Fibroblast of skin of scalp (primary cell): ENCODE measurements around the gene USP20.
"Not testable (repeated sequence)": the region's sequence is repeated elsewhere in the genome, so short reads cannot be mapped to it uniquely, and the experiment has no call there.

ENCODE experiments used
- DNase-seq: peaks from one replicate; pipeline ENCODE4 v3.0.0-alpha.2; 2013

Gene USP20

DNA sequence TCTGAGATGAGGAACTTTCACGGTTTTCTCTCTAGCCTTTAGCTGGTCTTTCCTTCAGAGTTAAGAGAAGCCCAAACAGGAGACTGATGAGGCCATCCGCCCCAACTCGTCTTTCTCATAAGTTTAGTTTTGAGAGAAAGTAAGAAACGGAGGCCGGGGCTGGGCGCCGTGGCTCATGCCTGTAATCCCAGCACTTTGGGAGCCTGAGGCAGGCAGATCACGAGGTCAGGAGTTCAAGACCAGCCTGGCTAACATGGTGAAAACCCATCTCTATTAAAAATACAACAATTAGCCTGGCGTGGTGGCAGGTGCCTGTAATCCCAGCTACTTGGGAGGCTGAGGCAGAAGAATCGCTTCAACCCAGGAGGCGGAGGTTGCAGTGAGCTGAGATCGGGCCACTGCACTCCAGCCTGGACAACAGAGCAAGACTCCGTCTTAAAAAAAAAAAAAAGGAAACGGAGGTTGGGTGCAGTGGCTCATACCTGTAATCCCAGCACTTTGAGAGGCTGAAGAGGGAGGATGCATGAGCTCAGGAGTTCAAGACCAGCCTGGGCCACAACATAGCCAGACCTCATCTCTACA is 55.6 kb downstream of the USP20 start:
- not testable (repeated sequence) for DNase-seq

DNA sequence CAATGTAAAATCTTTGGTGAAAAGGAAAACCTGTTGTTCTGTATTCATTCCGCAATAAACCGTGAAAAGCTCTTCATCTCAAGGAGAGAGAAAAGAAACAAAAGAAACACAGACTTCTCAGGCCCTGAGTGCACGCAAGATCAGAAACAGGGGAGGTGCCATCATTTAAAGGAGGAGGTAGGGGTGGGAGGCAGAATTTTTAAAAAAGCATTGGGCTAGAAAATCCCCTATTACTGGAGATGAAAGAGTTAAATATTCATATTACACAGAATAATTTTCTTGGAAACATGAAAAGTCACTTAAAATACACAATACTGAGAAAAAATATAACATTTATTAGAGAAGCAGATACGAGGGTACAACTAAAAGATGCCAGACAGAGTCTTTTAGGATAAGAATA is 56.3 kb downstream of the USP20 start:
- no peak for DNase-seq

DNA sequence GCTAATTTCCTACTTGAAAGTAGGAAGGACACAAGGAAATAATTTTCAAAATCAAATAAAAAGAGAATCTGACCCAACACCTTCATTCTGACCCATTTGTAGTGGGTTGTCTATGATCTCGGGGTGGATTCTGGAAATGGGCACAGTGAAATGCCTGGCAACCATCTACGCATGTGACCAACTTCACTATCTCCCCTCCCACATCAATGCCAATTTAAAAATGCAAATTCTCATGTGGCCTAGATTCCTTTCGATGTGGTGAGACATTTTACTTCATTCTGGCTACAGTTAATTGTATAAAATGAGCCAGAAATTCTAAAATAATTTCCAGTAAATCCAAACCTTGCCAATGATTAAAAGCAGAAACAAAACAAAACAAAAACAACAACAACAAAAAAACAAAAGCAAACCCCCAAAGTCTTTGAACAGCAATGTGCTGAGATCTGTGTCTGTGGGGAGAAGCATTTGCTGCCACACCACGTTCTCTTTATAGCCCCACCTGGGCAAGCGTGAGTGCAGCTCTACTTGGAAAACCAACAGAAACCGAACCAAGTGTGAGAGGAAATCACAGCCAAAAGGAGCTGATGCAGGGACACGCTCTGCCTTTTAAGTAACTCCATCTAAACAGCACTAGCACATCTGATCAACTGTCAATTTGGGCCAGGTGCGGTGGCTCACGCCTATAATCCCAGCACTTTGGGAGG is 59.0 kb downstream of the USP20 start:
- no peak for DNase-seq

DNA sequence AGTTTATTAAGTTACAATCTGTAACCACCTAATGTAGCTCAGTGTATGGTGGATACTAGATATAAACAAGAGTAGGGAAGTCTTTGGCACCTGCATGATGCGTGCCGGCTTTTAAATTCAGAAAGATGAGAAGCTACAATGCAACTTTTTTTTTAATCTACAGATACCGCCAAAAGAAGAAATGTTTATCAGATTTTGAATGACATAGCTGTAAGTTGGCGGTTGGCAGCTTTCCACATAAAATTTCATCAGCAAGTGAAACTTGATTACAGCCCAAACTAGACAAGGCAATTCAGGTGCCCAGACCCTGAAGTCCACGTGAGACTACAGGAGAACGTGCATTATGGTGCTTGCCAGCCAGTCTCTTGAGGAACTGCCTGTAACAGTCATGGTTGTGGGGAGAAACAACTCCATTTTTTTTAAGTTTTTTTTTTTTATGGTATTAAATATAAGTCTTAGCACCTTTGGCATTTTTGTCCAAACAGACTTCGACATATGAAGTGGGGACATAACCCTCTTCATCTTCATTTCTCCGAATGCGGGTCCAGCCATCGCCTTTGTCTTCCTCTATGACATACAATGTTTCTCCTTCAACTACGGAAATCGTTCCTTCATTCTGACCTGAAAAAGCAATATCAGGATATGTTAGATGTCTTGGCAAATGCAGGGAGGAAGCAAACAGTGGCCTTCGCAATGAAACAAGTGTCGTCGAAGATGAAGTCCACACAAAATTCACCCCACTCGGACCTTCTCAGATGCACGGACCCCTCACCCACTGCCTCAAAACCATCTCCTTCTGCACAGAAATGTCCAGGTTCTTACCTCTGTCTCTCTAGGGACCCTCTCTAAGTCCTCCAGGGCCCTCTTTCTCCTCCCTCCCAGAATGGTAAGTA is 60.4 kb downstream of the USP20 start:
- no peak for DNase-seq

DNA sequence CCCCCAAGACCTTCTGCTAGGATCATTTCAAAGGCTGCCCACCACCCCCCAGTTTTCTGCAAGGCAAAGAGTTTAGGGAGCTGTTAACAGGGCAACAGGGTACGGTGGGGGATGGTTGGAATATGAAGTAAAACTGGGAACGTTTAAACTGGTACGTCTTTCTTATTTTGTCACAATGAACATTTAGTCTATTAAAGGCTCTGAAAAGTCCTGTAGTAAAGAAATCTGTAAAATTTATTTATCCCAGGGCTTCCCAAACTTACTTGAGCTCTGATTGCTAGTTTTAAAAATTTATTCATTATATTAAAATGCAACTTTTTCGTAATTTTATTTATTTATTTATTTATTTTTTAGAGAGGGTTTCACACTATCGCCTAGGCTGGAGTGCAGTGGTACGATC is 62.0 kb downstream of the USP20 start:
- no peak for DNase-seq

DNA sequence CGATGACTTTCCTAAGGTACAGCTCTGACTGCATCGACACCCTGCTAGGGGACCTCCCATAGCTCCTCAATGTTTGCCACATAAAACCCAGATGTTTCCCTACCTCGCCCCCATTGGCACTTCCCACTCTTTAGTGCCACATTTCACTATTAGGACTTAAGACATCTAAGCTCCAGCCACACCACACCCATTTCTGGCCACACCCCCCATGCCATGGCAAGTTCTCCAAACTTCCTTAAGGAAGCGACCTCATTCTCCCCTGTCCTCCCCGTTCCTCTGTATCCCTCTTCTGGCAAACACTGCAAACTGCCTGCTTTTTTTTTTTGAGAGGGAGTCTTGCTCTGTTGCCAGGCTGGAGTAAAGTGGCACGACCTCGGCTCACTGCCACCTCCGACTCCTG is 62.9 kb downstream of the USP20 start:
- DNase-seq, result peak; percentile 52

DNA sequence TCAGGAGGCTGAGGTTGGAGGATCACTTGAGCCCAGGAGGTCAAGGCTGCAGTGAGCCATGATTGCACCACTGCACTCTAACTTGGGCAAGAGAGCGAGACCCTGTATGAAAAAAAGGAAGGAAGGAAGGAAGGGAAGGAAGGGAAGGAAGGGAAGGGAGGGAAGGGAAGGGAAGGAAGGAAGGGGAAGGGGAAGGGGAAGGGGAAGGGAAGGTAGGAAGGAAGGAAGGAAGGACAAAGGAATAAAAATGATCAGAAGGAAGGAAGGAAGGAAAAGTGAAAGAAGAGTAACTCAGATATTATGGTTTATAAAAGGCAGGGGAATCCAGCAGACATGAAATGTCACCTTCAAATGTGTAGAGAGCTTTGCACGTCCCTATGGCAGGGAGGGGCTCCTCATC is 64.4 kb downstream of the USP20 start:
- DNase-seq, result no peak

DNA sequence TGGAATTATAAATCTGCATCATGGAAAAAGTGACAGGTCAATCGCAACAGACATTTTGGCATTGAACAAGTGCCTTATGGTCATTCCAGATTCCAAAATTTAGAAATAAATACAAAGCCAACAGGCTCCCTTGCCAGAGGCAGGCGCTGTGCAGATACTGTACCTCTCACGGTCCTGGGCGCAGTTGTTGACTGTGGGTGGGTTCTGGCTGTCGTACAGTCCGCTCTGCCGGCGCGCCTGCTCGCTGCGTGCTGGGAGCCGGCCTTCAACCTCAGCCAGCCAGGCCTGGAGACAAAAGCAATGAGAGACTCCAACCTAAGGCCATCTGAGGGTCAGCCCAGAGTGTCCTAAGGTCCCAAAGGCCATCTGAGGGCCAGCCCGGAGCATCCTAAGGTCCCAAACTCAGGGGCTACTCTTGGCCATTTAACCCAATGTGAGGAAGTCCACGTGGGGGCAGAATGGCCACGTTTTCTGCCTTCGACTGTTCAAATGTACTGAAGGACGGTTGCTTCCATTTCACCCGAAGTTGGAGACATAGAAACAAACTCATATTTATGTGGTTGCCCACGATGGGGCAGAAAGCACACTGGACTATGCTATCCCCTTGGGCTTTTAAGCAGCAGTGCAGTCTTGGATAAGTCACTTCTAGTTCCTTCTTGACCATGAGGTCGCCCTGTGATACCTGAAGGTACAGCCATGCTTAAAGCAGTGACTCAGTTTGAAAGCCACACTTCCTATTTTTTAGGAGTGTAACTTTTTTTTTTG is 65.2 kb downstream of the USP20 start:
- no peak for DNase-seq

DNA sequence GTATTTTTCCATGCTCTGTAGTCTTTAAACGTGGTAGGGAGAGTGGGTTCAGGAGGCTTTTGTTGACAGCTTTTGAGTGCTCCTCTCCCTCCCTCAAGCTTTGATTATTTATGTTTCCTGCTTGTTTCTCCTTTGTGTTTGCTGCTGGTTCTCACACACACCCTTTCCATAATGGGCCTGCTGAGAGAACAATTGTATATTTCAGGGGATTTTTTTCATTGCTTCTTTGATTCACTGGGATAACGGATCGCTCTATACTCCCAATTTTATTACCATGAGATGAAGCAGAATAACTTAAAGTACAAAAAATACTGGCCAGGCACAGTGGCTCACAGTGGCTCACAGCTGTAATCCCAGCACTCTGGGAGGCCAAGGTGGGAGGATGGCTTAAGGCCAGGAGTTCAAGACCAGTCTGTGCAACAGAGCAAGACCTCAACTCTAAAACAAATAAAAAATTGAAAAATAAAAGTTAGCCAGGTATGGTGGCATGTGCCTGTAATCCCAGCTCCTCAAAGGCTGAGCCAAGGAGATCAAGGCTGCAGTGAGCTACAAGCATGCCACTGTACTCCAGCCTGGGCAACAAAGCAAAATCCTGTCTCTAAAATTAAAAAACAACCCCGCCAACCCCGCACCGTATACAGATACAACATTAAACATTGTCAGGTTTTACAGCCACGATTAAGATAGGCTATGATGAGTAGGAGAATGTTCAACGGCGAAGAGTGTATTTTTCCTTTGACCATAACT is 66.9 kb downstream of the USP20 start:
- no peak for DNase-seq

DNA sequence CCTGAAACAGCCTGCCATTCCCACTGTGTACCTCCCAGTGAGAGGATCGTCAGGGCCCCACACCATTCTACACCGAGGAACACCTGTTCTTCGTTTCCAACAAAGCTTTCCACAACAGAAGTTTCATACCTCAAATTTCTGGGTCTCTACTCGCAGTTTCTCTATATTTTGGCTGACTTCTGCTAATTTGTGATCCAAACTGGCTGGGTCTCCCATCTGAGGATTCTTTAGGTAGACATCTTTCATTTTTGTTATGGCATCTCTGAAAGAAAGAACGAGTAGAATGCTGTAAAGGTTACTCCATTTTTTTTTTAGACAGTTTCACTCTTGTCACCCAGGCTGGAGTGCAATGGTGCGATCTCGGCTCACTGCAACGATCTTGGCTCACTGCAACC is 67.5 kb downstream of the USP20 start:
- DNase-seq, result no peak

DNA sequence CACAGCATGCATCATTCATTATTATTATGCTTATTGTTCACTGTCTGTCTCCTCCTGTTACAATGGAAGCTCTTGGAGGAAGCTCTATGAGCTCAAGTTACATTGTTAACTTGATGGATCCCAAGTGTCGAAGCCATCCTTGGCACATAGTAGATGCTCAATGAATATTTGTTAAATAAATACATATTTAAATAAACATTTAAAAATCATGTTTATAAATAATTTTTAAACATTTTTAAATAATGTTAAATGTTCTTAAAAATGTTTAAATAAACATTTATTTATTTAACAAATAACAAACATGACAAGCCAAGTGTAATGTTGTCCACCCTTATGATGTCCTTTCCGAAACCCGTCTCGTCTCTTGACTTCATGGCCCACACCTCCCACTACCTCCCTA is 69.5 kb downstream of the USP20 start:
- no peak for DNase-seq

DNA sequence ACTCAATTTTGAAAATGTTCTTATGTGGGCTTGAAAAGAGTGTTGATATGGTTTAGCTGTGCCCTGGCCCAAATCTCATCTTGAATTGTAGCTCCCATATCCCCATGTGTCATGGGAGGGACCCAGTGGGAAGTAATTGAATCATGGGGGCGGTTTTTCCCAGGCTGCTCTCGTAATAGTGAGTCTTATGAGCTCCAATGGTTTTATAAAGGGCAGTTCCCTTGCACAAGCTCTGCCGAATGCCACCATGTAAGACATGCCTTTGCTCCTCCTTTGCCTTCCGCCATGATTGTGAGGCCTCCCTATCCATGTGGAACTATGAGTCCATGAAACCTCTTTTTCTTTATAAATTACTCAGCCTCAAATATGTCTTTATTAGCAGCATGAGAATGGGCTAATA is 71.0 kb downstream of the USP20 start:
- DNase-seq, result no peak

DNA sequence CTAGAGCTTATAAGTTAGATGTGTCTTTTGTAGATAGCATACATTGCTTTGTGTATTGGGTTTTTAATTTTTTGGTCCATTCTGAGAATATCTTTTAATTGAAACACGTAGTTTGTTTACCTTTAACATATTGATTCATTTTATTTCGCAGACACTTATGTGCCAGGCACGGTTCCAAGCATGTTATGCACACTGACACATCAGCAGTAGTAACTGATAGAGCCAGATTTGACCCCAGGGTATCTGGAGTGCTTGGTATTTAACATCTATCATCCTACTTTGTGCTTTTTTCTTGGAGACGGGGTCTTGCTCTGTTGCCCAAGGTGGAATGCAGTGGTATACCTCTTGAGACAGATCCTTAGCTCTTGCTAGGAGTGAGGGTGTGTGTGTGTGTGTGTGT is 71.9 kb downstream of the USP20 start:
- no peak for DNase-seq

DNA sequence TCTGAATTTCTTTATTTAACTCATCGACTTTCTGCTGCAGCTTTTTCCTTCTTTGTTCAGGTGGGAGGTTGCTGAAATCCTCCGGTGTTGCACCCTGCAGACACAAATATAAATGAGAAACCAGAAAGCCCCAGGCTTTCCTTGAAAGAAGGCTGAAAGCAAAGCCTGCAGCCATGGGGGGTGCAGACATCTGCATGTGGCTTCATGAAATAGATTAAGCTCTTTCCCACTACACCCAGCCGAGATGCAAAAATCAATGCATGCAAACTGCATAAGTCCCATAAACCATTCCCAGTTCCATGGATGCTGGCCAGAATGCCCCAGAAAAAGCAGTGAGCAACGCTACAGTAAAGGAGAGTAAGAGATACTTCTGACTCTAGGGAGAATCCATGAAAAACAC is 73.6 kb downstream of the USP20 start:
- DNase-seq, result no peak

DNA sequence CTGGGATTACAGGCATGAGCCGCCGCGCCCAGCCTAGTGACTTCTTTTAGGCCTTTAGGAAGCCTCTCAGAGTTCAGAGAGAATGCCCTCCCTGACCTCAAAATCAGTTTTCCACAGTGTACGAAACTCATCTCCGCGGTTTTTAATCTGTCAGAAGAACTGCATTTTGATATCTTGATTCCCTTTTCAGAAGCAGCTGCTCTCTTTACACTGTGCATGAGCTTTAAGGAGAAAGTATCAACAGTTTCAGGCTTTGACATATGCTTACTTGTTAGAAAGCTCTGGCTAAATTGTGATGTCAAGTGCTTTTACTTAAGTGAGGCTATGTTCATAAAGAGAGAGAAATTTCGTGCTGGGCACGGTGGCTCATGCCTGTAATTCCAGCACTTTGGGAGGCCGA is 74.6 kb downstream of the USP20 start:
- no peak for DNase-seq

DNA sequence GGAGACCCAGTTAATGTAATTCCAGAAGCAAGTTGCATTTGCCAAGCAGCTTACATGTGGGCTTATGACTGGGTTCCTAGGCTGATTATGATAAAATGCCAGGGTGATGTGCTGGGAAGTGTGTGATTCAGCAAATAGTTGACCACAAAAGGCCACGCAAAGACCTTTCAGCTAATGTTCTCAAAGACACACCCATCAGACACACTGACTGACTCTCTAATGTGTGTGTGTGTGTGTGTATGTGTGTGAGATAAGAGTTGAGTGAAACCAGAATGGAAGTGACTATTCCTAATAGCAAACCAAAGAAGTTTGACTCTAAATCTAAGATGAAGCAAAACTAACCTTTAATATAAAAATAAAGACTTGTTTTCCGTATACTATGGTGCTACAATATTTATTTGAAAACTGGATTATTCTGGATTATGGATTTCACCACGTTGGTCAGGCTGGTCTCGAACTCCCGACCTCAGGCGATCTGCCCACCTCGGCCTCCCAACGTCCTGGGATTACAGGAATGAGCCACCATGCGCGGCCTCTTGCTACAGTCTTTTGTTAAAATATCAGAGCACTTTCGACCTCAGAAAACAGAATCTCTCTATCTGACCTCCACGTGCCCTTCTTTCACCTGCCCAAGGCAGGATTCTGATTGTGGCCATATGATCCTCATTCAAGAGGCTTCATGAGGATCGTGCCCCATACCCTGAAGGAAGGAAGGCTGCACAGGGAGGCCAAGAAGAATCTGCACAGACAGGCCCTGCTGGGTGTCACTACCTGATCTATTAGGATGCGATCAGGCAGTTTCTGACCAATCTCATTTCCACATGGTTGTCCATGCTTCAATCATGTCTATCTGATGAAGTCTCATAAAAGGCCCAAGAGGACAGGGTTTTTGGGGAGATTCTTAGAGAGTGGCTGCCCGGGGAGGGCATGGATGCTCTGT is 75.6 kb downstream of the USP20 start:
- DNase-seq, result peak; percentile 99

DNA sequence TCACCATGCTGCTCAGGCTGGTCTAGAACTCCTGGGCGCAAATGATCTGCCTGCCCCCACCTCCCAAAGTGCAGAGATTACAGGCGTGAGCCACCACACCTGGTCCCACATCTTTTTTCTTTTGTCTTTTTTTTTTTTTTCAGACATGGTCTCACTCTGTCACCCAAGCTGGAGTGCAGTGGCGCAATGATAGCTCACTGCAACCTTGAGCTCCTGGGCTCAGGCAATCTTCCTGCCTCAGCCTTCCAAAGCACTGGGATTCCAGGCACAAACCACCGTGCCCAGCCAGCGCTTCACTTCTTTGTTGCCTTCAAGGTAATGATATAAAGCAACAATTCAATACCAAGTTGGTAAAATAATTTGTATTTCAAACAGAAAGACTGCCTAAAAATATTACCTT is 78.8 kb downstream of the USP20 start:
- DNase-seq, result no peak

DNA sequence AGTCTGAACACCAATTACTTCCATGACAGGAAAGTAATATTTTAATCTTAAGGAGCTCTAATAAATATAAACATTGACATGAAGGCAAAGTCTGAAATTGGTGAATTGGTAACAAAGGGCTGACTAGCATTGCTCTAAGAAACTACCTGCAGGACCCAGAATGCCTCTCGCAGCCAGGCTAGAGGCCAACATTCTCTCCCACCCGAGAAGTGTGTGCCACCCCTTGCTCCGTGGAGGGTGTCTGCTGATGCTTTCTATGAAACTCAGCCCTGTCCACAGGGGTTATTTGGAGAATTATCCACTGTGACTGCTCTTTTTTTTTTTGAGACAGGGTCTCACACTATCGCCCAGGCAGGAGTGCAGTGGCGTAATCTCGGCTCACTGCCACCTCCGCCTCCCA is 81.4 kb downstream of the USP20 start:
- no peak for DNase-seq

DNA sequence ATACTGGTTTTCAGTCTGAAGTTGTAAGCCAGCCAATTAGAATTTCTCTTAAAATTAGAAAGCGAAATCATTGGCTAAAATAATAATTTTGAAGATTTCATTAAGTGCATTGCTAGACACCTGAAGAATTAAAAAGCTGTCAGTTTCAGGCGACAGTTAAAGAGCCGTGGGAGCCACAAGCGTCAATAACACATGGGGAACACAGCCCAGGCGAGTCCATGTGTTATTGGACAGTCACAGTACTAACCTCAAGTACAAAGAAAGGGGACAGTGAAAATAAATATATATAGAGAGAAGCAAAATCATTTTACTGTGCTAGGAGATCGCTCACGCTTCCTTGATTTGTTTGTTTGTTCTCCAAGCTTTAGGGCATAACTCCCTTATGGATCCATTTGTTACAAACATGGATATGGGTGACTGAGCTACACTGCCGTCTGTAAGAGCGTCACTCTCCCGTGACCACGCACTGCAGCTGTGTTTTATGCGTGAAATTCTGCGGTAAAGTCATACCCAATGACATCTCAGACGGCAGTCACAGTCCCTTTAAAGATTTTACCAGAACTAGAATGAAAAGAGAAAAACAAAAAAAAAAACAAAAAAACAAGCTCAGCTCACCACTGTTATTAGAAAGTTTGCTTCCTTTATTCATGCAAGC is 83.2 kb downstream of the USP20 start:
- DNase-seq, result no peak

DNA sequence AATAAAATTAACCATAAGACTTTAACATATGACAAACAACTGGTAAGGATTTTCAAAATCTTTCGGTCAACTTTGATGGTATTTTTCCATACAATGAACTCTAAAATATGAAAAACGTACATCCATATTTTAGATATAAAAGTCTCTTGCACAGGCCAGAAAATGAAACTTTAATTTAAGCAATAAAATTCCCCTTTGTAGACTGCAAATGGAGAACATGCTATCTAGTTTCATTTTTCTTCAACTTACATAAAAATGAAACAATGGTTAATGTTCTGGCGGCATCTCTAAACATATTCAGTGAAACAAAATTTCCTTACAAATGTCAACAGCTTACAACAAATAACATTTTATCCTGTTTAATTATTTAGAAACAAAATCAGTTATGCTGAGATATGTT is 84.0 kb downstream of the USP20 start:
- no peak for DNase-seq

DNA sequence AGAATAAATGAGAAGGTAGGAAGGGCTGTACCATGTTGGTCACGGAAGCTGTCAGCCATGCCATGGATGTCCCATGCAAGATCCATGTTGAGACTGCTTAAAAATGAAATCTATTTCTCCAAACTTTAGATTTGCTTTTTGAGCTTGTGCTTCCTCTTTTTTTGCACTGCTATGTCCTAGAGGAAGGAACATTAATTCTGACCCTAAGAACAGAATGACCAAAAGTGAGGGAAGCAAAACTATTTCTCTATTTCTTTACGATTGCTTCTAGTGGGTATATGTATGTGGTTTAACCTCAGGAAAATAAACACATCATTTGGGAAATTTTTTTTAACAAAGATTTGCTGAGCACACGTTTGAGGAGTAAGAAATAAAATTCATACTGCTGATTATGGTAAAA is 84.6 kb downstream of the USP20 start:
- no peak for DNase-seq
